ENCODE measurements around the gene RANBP1.

Gene RANBP1

GRCh38 chr22:20076627-20077172 lies 39.2 kb upstream of the RANBP1 start:
- Histone ChIP-seq H3K9me3 (ENCODE audit: severe bottlenecking) (no peaks in the 10 kb centered on the region), H3K36me3 (peaks cover 11% of the 10 kb centered on the region), H3K27me3 (ENCODE audit: insufficient read depth, low read depth, severe bottlenecking) (no peaks in the 10 kb centered on the region), H3K4me3 (ENCODE audit: low read depth, low read length) (no peak overlapping the region), H3K27ac (peak overlapping the region; percentile 34)
- no peak for TF ChIP-seq CTCF (IDR thresholded peaks at IDR 0.05; ENCODE audit: low read depth, low read length)
- DNase-seq = no peak

GRCh38 chr22:20079745-20080444 lies 36.0 kb upstream of the RANBP1 start, which contains the start of gene DGCR8:
Gene DGCR8 (plus strand): TSS chr22:20080241. CDS start chr22:20085964, 5,723 bp downstream.
- H3K36me3 ChIP-seq = peaks cover 40% of the 10 kb centered on the region
- H3K27ac ChIP-seq = peak within 1 kb of the TSS; percentile 96
- DNase-seq = peak; percentile 96
- H3K4me3 ChIP-seq (ENCODE audit: low read depth, low read length) = peak within 1 kb of the TSS; percentile 99
- no peaks in the 10 kb centered on the region for H3K9me3 ChIP-seq (ENCODE audit: severe bottlenecking)
- no peak for TF ChIP-seq CTCF (IDR thresholded peaks at IDR 0.05; ENCODE audit: low read depth, low read length)
- H3K27me3 ChIP-seq (ENCODE audit: insufficient read depth, low read depth, severe bottlenecking) = no peaks in the 10 kb centered on the region

GRCh38 chr22:20080445-20080775 lies 35.5 kb upstream of the RANBP1 start:
- Histone ChIP-seq H3K27me3 (ENCODE audit: insufficient read depth, low read depth, severe bottlenecking) (no peaks in the 10 kb centered on the region), H3K27ac (peak overlapping the region; percentile 96), H3K36me3 (peaks cover 44% of the 10 kb centered on the region), H3K4me3 (ENCODE audit: low read depth, low read length) (peak overlapping the region; percentile 99), H3K9me3 (ENCODE audit: severe bottlenecking) (no peaks in the 10 kb centered on the region)
- peak; percentile 61 for DNase-seq
- no peak for TF ChIP-seq CTCF (IDR thresholded peaks at IDR 0.05; ENCODE audit: low read depth, low read length)

- Histone ChIP-seq H3K36me3 (peaks cover 50% of the 10 kb centered on the region), H3K9me3 (ENCODE audit: severe bottlenecking) (no peaks in the 10 kb centered on the region), H3K27me3 (ENCODE audit: insufficient read depth, low read depth, severe bottlenecking) (no peaks in the 10 kb centered on the region), H3K4me3 (ENCODE audit: low read depth, low read length) (peak overlapping the region; percentile 99), H3K27ac (peak overlapping the region; percentile 96)
- no peak for TF ChIP-seq CTCF (IDR thresholded peaks at IDR 0.05; ENCODE audit: low read depth, low read length)
- DNase-seq = peak; percentile 20
Observed at GRCh38 chr22:20080776-20081654, 34.9 kb upstream of the RANBP1 start.

- H3K36me3 ChIP-seq = peaks cover 73% of the 10 kb centered on the region
- no peak overlapping the region for H3K4me3 ChIP-seq (ENCODE audit: low read depth, low read length)
- H3K9me3 ChIP-seq (ENCODE audit: severe bottlenecking) = no peaks in the 10 kb centered on the region
- no peak for TF ChIP-seq CTCF (IDR thresholded peaks at IDR 0.05; ENCODE audit: low read depth, low read length)
- no peak overlapping the region for H3K27ac ChIP-seq
- H3K27me3 ChIP-seq (ENCODE audit: insufficient read depth, low read depth, severe bottlenecking) = no peaks in the 10 kb centered on the region
- DNase-seq = no peak
Observed at GRCh38 chr22:20083157-20083890, 32.6 kb upstream of the RANBP1 start.

Measured in WERI-Rb-1 (cell line).